Measurements from ENCODE around the gene RPL12. TPM values are rescaled to one million over a fixed set of nuclear protein-coding genes. Genes with fewer than 3 reads are reported as not detected.

RPL12 gene
- total and polyA plus RNA-seq, 9 of the 15 experiments (the other 6 are each of a cell fraction or from before 2014, with no cell fraction given): 1,614 to 4,558 (median 2,531) TPM

DNA sequence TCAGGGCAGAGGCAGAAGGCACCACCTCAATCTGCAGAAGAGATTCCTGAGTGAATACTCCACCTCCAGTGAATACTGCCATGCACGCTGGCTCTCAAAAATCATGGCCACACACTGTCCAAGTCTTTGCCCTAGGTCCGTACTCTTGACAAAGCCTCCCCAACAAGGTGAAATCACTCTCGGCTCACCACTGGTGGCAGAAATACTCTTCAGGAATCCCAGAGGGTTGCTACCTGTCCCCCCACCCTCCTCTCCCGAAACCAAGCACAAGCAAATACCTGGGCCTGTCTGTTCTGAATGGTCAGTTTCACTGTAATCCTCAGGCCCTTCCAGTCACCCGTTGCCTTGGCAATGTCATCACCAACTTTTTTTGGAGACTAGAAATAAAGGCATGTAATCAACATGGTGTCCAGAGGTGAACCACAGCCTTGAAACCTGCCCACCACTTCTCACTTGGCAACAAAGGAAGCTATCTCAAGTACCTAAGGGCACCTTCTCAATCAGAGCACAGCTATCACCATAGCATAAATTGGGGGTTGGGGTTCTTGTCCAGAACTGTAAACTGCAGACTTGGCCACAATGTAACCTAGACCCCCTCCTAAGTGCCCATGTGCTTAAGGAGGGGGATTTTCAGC, 1.8 kb downstream of the RPL12 start:
- intact Hi-C loops (cut with micrococcal nuclease): no loop called here
- TF ChIP-seq BHLHE40 (IDR thresholded peaks at IDR 0.05; ENCODE audit: low read length) (no peak), RBM15 (IDR thresholded peaks at IDR 0.05; ENCODE audit: insufficient read depth, low read length) (no peak), SAP30 (IDR thresholded peaks at IDR 0.05; ENCODE audit: borderline replicate concordance, insufficient read depth, low read depth, low read length, poor library complexity, severe bottlenecking) (no peak), NFXL1 (CRISPR knock-in tag; IDR thresholded peaks at IDR 0.05) (no peak), CHD2 (IDR thresholded peaks at IDR 0.05; ENCODE audit: low read depth, low read length) (no peak; the same call in 1 of the 2 replicates), TFAM (CRISPR knock-in tag; conservative IDR thresholded peaks at IDR 0.05) (no peak), LARP7 (IDR thresholded peaks at IDR 0.05) (no peak), NR1H2 (CRISPR knock-in tag; IDR thresholded peaks at IDR 0.05) (0 out of 2 replicates have a peak, but pooled peaks have one; percentile 31), POLR2A (conservative IDR thresholded peaks at IDR 0.05) (0 out of 2 replicates have a peak, but pooled peaks have one; percentile 4), ZC3H11A (IDR thresholded peaks at IDR 0.05; ENCODE audit: low read depth, low read length) (no peak), SIN3A (IDR thresholded peaks at IDR 0.05; ENCODE audit: borderline replicate concordance in 2 of 2, control insufficient read depth in 1 of 2, low read depth in 2 of 2, low read length in 2 of 2) (0 out of 4 replicates have a peak, but pooled peaks of 1 of the 2 experiments have one; percentile 7), THRAP3 (IDR thresholded peaks at IDR 0.05; ENCODE audit: borderline replicate concordance) (no peak), NKRF (IDR thresholded peaks at IDR 0.05; ENCODE audit: borderline replicate concordance) (no peak), CEBPG (CRISPR knock-in tag; IDR thresholded peaks at IDR 0.05) (0 out of 2 replicates have a peak, but pooled peaks have one; percentile 4), CEBPG (tag; conservative IDR thresholded peaks at IDR 0.05 in 1 of 2, IDR thresholded peaks at IDR 0.05 in 1 of 2) (no peak), ZNF436 (CRISPR knock-in tag; IDR thresholded peaks at IDR 0.05) (no peak), PML (IDR thresholded peaks at IDR 0.05; ENCODE audit: low read length) (no peak), HNRNPUL1 (IDR thresholded peaks at IDR 0.05; ENCODE audit: low read length) (peak; percentile 69; the same call in 1 of the 2 replicates)
- TF ChIP-seq, protein P1, sequence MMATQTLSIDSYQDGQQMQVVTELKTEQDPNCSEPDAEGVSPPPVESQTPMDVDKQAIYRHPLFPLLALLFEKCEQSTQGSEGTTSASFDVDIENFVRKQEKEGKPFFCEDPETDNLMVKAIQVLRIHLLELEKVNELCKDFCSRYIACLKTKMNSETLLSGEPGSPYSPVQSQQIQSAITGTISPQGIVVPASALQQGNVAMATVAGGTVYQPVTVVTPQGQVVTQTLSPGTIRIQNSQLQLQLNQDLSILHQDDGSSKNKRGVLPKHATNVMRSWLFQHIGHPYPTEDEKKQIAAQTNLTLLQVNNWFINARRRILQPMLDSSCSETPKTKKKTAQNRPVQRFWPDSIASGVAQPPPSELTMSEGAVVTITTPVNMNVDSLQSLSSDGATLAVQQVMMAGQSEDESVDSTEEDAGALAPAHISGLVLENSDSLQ (IDR thresholded peaks at IDR 0.05): no peak
- TF ChIP-seq, protein P2, sequence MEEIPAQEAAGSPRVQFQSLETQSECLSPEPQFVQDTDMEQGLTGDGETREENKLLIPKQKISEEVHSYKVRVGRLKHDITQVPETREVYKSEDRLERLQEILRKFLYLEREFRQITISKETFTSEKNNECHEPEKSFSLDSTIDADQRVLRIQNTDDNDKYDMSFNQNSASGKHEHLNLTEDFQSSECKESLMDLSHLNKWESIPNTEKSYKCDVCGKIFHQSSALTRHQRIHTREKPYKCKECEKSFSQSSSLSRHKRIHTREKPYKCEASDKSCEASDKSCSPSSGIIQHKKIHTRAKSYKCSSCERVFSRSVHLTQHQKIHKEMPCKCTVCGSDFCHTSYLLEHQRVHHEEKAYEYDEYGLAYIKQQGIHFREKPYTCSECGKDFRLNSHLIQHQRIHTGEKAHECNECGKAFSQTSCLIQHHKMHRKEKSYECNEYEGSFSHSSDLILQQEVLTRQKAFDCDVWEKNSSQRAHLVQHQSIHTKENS (CRISPR knock-in tag; IDR thresholded peaks at IDR 0.05): no peak

More for the DNA sequence above, 1.8 kb downstream of the RPL12 start:
- FAIRE-seq (no peak), ATAC-seq (no peak), DNase-seq (ENCODE audit: extremely low read depth in 1 of 4, low spot score in 3 of 4) (peak in 1 of 4 experiments; percentile 12)
- Histone ChIP-seq H3K9me3 (replicated peaks; ENCODE audit: control insufficient read depth, insufficient read depth, low read depth, low read length) (peaks cover 7% of the 10 kb centered on the region), H3K79me2 (ENCODE audit: control insufficient read depth, insufficient read depth, low read length) (peaks cover 61% of the 10 kb centered on the region), H3K9ac (ENCODE audit: insufficient read depth in 1 of 2, low read depth in 2 of 2, low read length in 2 of 2) (peak overlapping the region; percentile 94 to 97), H3K27me3 (ENCODE audit: control insufficient read depth in 2 of 2, insufficient read depth in 2 of 2, low read length in 2 of 2) (no peaks in the 10 kb centered on the region), H3K4me3 (peak overlapping the region; percentile 78), H4K20me1 (replicated peaks; ENCODE audit: control insufficient read depth, insufficient read depth, low read length) (peaks cover 35% of the 10 kb centered on the region), H2AFZ (ENCODE audit: low read depth, low read length) (no peak overlapping the region), H3K27ac (ENCODE audit: extremely low read depth, low read depth, low read length) (peak overlapping the region; percentile 82), H3K4me1 (replicated peaks in 1 of 2; ENCODE audit: control insufficient read depth in 2 of 2, insufficient read depth in 2 of 2, low read length in 2 of 2) (peaks cover 18 to 19% of the 10 kb centered on the region in 2 experiments; a peak in 4 of 5 replicates), H3K36me3 (ENCODE audit: control insufficient read depth, insufficient read depth, low read length) (peaks cover 64% of the 10 kb centered on the region), H3K9me1 (ENCODE audit: control insufficient read depth, insufficient read depth, low read length) (no peaks in the 10 kb centered on the region), H3K4me2 (ENCODE audit: insufficient read depth, low read length) (peak overlapping the region; percentile 100)
- WGBS (ENCODE audit: insufficient coverage, low coverage, missing lambda C conversion rate): 1% methylated on average over 5 of the region's 5 CpGs
- in situ Hi-C loops (cut with MboI): no loop called here
- ChIA-PET CTCF (ENCODE audit: low intra/inter-chr PET ratio) (no interaction called here), POLR2A (interaction anchor here (0.6 to 3.6 kb wide), 13 partner anchors 8 to 470 kb away, joined by 3 to 21 read pairs (median 3); partner anchors contain the start of genes SLC2A8 and ZNF79)
- no TSS peak for BruUV-seq (replicated peaks)

All from K562 (cell line).